HEK293 (cell line): Measurements from ENCODE around the gene UBE3B.

ENCODE experiments used
- GLIS1 ChIP-seq: fragments of 450-650 bp; formaldehyde crosslinking; IDR thresholded peaks from 2 replicates; pipeline ENCODE4 v1.5.1; 2016; ENCODE audit warnings: missing biosample characterization, missing genetic modification characterization
- ZNF274 ChIP-seq, 2 experiments: fragments of 200-500 bp in 1 of 2; fragments of 450-650 bp in 1 of 2; sonication (Bioruptor generic) in 1 of 2; formaldehyde crosslinking in 1 of 2; IDR thresholded peaks; 2 replicates each; pipeline versions ENCODE4 v1.5.1 to v1.6.1; 2014 to 2016; ENCODE audit warnings: borderline replicate concordance in 1 of 2, inconsistent platforms in 1 of 2, low read length in 1 of 2, missing biosample characterization in 1 of 2, missing genetic modification characterization in 1 of 2
- TF ChIP-seq, protein P1 (sequence below): fragments of 450-650 bp; formaldehyde crosslinking; IDR thresholded peaks from 2 replicates; pipeline ENCODE4 v1.5.1; 2016; ENCODE audit warnings: missing biosample characterization, missing genetic modification characterization
- TF ChIP-seq, protein P2 (sequence below): fragments of 450-650 bp; formaldehyde crosslinking; IDR thresholded peaks from 2 replicates; pipeline ENCODE4 v1.5.1; 2016; ENCODE audit warnings: missing biosample characterization, missing genetic modification characterization
- TF ChIP-seq, protein P3 (sequence below): fragments of 450-650 bp; formaldehyde crosslinking; IDR thresholded peaks from 2 replicates; pipeline ENCODE4 v1.5.1; 2016; ENCODE audit warnings: missing biosample characterization, missing genetic modification characterization

DNA sequence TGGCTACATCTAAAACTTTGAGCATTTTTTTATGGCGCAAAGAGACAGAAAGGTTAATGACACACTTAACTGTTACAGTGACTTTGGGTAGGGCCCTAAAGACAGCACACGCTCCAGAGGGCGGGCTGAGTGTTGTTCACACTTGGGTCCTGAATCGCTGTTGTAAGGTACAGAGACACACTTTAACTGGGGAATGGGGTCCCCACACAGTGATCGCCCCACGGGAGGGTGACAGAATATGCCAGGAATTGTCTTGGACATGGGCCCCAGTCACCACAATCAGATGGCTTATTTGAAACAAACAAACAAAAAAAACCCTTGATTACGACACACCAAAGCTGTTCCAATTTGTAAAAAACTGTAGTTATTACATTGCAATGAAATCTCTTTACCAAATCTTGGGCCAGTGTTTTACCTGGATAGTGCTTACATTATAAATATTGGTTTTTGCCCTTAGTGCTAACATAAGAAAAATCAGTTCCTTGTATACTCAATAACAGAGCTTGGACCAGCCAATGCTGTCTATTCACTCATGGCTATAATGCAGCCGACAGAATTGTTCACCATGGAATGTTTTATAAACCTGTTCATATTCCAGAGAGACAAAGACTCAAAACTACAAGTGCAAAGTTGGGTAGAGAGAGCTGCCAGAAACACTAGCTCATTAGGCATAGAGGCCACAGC, 28.6 kb upstream of the UBE3B start:
- no peak for TF ChIP-seq GLIS1 (tag by site-specific recombination)
- TF ChIP-seq, protein P1, sequence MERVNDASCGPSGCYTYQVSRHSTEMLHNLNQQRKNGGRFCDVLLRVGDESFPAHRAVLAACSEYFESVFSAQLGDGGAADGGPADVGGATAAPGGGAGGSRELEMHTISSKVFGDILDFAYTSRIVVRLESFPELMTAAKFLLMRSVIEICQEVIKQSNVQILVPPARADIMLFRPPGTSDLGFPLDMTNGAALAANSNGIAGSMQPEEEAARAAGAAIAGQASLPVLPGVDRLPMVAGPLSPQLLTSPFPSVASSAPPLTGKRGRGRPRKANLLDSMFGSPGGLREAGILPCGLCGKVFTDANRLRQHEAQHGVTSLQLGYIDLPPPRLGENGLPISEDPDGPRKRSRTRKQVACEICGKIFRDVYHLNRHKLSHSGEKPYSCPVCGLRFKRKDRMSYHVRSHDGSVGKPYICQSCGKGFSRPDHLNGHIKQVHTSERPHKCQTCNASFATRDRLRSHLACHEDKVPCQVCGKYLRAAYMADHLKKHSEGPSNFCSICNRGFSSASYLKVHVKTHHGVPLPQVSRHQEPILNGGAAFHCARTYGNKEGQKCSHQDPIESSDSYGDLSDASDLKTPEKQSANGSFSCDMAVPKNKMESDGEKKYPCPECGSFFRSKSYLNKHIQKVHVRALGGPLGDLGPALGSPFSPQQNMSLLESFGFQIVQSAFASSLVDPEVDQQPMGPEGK (tag by site-specific recombination): no peak
- TF ChIP-seq, protein P2, sequence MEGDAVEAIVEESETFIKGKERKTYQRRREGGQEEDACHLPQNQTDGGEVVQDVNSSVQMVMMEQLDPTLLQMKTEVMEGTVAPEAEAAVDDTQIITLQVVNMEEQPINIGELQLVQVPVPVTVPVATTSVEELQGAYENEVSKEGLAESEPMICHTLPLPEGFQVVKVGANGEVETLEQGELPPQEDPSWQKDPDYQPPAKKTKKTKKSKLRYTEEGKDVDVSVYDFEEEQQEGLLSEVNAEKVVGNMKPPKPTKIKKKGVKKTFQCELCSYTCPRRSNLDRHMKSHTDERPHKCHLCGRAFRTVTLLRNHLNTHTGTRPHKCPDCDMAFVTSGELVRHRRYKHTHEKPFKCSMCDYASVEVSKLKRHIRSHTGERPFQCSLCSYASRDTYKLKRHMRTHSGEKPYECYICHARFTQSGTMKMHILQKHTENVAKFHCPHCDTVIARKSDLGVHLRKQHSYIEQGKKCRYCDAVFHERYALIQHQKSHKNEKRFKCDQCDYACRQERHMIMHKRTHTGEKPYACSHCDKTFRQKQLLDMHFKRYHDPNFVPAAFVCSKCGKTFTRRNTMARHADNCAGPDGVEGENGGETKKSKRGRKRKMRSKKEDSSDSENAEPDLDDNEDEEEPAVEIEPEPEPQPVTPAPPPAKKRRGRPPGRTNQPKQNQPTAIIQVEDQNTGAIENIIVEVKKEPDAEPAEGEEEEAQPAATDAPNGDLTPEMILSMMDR (tag by site-specific recombination): no peak
- TF ChIP-seq ZNF274 (IDR thresholded peaks at IDR 0.05; ENCODE audit: low read length): no peak
- no peak for TF ChIP-seq ZNF274 (tag by site-specific recombination; IDR thresholded peaks at IDR 0.05; ENCODE audit: borderline replicate concordance)
- TF ChIP-seq, protein P3, sequence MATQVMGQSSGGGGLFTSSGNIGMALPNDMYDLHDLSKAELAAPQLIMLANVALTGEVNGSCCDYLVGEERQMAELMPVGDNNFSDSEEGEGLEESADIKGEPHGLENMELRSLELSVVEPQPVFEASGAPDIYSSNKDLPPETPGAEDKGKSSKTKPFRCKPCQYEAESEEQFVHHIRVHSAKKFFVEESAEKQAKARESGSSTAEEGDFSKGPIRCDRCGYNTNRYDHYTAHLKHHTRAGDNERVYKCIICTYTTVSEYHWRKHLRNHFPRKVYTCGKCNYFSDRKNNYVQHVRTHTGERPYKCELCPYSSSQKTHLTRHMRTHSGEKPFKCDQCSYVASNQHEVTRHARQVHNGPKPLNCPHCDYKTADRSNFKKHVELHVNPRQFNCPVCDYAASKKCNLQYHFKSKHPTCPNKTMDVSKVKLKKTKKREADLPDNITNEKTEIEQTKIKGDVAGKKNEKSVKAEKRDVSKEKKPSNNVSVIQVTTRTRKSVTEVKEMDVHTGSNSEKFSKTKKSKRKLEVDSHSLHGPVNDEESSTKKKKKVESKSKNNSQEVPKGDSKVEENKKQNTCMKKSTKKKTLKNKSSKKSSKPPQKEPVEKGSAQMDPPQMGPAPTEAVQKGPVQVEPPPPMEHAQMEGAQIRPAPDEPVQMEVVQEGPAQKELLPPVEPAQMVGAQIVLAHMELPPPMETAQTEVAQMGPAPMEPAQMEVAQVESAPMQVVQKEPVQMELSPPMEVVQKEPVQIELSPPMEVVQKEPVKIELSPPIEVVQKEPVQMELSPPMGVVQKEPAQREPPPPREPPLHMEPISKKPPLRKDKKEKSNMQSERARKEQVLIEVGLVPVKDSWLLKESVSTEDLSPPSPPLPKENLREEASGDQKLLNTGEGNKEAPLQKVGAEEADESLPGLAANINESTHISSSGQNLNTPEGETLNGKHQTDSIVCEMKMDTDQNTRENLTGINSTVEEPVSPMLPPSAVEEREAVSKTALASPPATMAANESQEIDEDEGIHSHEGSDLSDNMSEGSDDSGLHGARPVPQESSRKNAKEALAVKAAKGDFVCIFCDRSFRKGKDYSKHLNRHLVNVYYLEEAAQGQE (tag by site-specific recombination): no peak
